GM18873 (cell line): ENCODE results near the gene QTRT2.

Experiments
- ATAC-seq: cut with Tn5 transposase; IDR thresholded peaks from one replicate; pipeline ENCODE4 v1.9.1; 2021; ENCODE audit warnings: mild to moderate bottlenecking, moderate library complexity, moderate number of reproducible peaks; ENCODE audit not compliant: unreplicated experiment, low FRiP score

The QTRT2 gene

DNA sequence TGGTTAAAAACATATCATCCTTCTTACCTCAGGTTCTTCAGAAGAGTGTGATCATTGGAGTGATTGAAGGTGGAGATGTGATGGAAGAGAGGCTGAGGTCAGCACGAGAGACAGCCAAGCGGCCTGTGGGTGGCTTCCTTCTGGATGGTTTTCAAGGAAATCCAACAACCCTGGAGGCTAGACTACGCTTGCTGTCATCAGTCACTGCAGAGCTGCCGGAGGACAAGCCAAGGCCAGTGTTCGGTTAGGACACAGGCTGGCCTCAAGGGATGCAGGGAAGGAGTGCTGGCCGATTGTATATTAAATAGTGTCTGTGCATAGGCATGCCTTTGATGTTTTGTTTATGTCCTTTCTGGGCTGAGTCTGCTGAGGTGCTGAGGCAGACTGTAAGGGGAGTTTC is 20.2 kb downstream of the QTRT2 start:
- ATAC-seq: no peak

DNA sequence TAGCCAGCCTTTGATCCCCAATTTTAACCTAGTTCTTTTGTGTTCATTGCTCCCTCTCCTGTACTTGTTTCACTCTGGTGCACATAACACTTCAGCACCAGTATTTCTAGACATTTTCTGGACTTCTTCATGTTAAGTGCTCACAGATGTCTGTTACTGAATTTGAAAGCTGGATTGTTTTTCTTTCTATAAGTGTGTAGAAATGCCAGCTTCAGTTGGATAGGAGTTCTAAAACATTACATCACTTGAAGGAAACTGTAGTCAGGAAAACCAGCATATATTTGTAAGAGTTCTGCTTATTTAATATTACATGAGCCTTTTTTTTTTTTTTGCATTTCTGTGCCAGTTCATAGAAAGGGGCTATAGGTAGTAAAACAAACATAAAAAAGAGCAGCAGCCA is 21.6 kb downstream of the QTRT2 start:
- ATAC-seq: no peak

DNA sequence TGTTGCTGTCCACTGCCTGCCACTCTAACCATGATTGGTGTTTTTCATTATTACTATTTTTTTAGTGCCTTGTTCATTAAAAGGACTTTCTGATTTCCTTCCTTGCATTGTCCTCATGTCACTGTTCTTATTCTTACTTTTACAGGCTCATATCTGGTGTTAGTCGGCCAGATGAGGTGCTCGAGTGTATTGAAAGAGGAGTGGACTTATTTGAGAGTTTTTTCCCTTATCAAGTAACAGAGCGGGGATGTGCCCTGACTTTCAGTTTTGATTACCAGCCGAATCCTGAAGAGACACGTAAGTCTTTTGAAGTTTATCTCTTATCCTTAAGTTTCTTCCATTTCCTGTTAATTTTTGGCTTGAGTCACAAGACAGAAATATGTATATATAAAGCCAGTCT is 23.2 kb downstream of the QTRT2 start:
- ATAC-seq: no peak

DNA sequence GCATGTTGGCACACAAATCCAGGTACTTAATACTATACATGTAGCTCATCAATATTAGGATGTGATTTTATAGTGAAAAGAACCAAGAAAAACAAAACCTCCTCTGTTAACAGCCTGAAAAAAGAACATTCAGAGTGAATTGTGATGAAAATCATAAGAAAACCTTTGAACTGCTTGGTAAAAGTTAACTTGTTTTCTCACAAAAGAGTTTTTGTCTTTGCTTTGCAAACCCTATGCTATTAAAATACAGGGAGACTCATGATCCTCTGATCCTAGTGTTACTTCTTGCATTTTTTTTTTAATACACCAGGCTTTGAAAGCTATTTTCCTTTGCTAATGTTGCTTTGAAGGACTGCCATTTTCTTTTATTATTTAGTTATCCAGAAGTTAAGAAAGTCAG is 23.7 kb downstream of the QTRT2 start:
- ATAC-seq: no peak

DNA sequence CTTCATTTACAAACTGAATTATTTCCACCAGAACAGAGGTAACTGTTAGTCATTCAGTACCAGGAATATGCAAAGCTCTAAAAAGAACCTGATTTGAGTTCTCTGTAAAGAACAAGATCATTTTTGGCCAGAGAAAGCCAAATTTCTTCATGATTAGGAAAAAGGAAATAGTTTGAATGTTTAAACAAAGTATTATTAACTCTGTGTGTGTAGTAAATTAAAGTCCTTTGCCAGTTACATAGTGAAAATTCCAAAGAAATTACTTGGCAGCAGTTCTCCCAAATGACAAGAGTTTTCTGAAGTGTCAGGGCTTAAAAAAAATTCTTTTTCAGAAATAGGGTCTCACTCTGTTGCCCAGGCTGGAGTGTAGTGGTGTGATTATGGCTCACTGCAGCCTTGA is 24.5 kb downstream of the QTRT2 start:
- no peak for ATAC-seq

DNA sequence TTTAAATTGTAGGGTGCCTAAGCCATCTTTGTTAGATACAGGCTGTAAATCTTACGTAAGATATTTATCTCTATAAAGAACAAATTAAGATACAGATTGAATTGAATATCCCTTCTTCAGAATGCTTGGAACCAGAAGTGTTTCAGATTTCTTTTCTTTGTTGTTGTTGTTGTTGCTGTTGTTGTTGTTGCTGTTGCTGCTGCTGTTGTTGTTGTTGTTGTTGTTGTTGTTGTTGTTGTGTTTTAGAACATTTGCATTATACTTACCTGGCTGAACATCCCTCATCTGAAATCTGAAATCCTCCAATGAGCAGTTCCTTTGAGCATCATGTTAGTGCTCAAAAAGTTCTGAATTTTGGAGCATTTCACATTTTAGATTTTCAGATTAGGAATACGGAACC is 26.6 kb downstream of the QTRT2 start:
- no peak for ATAC-seq

DNA sequence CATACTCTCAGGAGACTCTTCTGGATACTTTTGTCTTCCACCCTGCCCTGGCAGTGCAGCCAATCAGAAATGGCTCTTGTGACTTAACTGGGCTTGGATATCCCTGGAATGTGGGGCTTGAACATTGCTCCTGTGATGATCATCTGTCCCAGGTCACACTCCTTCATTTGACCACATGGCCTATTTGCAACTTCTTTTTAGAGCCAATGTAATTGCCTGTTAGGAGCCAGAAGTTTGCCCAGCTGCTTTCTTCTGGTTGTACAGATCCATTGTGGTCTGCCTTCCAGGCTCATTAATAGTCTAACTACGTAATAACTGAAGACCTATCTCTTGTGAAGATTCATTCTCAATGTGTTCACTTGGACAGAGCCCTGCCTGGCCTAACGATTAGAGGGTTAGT is 29.8 kb downstream of the QTRT2 start:
- no peak for ATAC-seq

DNA sequence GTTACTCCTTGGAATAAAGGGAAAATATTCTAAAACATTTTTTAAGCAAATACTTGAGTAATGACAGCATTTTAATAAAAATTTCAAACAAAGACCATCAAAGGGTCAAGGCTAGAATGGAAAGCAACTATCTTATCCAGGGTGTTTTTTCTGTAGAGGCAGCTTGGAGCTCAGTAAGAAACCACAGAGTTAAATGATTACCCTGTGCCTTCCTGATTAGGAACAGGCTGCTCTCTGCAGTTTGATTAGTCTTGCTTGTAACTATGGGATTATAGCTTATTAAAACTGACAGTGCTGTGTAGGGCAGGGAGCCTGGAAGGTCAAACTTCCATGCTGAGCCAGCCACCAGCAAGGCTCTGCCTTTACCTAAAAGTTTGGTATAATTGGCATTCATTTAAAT is 33.1 kb downstream of the QTRT2 start:
- no peak for ATAC-seq

DNA sequence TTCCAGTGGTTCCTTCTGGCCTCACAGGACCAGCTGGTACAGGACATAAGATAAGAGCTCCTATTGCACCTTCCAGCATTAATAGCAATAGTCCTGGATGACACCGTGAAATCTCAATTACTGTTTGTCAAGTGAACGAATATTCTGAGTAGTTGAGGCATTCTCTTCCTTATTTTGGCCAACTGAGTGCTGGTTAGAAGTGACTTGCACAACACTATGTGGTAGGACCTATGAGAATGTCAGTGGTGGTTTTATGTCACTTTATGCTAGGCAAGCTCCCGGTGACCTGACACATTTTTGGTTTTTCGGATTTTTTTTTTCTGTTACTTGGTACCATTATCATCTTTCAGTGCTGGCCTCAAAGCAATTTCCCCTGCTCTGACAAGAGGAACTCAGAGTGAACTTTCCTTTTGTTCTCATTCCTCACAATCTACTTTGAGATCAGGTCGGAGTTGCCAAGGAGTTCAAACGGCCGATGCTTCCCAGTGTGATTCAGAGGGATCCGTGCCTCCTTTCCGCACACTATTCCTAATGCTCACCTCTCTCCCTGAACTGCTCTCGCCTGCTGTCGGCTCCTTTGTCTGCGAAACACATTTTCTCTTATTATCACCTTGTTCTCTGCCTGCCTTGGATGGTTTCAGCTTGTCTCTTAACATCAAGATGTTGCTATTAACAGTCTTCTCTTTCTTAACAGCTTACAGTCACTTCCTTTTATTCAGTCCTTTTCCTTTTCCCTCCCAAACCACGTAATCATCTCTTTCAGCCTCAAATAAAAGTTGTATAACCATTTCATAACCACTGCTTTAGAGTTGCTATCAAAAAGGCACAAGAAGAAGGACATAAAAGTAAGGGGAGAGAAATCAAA is 35.8 kb downstream of the QTRT2 start:
- ATAC-seq: no peak

DNA sequence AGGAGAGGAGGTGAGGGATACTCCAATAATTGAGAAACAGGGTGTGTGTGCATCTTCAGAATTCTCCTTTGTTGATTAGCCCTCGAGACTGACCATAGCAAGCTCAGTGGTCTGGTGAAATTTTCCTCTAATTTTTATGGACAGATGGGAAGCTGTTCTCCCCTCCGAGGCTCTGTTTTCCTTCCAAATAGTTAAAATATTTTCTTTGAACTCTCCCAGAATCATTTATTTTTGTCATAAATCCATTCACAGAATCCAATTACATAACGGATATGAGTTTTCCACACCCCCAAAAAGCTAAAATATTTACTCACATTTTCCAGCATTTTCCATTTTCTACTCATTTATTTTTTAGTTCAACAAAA is 36.5 kb downstream of the QTRT2 start:
- ATAC-seq: no peak

DNA sequence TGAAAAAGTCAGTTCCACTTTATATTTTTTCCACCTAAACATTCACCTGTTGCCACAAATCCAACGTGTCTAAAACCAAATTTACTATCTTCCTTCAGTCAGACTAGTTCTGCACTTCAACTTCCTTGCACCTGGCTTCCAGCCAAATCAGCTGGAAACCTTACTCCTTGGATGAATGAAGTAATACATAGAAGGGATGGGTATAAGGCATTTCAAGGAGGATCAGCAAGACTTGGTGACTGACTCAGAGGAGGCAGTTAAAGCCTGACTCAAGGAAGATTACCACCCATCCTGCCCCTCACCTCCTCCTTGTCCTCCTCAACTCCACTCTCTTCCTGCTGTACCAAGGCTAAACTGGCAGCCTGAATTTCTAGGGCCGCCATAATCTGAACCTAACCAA is 37.1 kb downstream of the QTRT2 start:
- no peak for ATAC-seq

DNA sequence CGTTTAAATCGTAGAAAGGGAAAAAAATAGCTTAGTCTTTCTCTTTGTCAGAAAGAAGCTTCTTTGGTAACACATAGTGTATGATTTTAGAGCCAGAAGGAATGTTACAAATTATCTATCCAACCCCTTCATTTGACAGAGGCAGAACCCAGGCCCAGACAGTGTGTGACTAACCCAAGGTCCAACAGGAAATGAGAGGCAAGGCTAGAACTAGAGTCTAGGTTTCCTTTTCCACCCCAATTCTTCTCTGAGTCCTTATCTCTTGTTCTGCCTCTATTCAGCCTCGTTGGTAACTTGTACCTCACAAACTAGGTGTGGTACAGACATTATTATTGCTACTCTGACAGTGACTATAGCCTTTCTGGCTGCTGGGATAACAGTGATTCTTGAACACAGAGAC is 39.3 kb downstream of the QTRT2 start:
- ATAC-seq: no peak

DNA sequence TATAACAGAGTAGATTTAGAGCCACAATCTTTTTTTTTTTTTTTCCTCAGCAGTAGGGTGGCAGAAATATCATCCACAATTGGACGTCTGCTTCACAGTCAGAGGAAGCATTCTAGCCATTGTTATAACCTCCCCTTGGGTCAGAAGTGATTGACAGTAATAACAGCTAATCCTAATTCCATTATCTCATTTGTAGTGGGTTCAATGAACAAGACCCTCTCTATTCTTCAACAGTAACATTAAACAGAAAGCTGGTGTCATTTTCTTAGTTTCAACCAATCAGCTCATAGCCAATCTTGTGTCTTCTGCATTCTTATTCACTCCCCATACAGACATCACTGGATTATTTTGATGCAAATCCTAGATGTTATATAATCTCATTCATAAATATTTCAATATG is 44.6 kb downstream of the QTRT2 start:
- ATAC-seq: no peak

DNA sequence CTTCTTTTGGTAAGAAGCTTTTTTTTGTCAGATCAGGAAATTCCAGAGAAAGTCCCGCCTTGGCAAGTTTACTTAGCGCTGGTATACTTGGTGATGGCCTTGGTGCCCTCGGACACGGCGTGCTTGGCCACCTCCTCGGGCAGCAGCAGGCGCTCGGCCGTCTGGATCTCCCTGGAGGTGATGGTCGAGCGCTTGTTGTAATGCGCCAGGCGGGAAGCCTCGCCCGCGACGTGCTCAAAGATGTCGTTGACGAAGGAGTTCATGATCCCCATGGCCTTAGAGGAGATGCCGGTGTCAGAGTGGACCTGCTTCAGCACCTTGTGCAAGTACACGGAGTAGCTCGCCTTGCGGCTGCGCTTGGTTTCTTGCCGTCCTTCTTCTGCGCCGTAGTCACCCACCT is 46.6 kb downstream of the QTRT2 start:
- ATAC-seq: no peak

DNA sequence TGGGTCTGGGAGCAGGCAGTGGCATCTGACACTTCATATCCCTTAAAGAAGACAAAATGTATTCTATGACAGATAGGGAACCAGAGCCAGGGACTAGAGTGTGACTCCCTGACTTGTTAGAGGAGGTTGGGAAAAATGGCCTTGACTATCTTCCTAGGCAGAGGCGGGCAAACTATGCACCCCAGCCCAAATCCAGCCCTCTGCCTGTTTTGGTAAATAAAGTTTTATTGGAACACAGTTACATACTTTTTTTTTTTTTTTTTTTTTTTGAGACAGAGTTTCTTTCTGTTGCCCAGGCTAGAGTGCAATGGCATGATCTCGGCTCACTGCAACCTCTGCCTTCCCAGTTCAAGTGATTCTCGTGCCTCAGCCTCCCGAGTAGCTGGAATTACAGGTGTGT is 47.3 kb downstream of the QTRT2 start:
- ATAC-seq: no peak

DNA sequence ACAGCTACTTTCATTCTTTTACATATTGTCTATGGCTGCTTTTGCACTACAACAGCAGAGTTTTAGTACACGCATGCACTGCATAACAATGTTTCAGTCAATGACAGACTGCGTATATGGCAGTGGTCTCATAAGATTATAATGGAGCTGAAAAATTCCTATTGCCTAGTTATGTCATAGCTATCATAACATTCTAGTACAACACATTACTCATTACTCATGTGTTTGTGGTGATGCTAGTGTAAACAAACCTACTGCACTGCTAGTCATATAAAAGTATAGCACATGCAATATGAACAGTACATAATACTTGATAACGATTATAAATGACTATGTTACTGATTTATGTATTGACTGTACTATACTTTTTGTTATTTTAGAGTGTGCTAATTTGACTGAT is 47.9 kb downstream of the QTRT2 start:
- no peak for ATAC-seq

DNA sequence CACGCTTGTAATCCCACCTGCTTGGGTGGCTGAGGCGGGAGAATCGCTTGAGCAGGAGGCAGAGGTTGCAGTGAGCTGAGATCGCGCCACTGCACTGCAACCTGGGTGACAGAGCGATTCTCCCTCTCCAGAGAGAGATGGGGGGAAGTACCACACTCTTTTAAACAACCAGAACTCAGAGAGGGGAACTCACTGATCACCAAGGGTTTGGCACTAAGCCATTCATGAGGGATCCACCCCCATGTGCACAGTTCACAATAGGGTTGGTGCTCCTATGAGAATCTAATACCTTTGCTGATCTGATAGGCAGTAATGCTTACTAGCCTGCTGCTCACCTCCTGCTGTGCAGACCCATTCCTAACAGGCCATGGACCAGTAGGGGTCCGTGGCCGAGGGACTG is 51.6 kb downstream of the QTRT2 start:
- no peak for ATAC-seq

DNA sequence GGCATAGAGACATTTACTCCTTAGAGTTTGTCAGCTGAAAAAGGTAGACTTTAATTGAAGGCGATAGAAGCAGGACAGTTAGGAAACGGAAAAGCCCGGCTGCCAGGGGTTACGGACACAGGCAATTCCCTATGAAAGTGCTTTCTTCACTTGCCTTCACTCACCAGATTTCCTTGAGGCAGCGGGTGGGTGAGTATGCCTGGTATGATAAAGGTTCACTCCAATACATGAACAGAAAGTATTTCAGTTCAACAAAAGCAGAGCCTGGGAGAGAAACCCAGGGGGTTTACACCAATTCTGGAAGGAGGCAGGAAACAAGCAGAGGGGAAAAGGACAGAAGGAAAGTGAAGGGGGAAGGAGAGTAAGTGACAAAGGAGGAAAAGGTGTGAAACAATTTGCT is 53.9 kb downstream of the QTRT2 start:
- ATAC-seq: no peak

DNA sequence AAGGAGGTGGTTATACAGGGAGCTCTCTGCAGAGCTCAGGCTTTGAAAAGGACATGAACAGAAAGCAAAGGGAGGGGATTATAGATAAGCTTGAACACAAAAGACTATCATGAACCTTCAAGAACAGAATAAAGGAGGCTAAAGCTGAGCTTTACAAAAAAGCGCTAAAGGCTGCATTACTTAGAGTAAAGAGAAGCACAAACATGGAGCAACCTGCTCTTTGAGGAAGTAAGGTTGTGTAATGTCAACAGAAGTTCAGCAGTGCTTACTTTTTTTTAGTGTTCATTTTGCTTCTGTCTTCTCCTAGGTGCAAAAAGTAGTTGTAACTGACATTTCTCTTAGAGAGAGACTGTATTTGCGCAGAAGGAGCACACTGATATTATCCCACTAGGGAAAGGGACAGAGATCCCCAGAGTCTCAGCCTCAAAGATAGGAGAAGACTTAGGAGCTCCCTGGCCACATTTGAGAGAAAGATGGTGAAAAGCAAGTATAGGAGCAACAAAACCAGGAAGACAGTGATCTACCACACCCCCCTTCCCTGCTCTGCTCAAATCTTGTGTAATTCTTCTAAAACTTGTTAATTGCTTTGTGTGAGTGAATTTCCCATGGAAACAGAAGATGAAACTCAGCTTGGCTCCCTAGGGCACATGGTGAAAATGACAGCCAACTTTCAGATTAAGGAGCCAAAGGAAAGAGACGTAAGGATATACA is 54.7 kb downstream of the QTRT2 start:
- no peak for ATAC-seq

DNA sequence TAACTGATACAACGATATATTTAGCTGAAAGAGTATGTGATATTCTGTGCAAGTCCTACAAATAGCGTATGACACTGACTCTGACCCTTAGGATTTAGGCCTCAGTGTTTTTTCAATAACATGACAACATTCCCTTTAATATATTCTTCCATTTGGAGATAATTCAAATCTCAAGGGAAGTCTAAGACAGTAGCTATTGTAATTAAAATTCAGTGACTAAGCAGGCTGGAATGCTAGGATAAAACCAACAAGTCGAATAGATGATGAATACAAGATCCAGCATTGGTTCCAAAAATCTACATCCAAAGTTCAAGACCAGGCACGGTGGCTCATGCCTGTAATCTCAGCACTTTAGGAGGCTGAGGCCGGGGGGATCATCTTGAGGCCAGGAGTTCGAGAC is 56.2 kb downstream of the QTRT2 start:
- ATAC-seq: no peak

DNA sequence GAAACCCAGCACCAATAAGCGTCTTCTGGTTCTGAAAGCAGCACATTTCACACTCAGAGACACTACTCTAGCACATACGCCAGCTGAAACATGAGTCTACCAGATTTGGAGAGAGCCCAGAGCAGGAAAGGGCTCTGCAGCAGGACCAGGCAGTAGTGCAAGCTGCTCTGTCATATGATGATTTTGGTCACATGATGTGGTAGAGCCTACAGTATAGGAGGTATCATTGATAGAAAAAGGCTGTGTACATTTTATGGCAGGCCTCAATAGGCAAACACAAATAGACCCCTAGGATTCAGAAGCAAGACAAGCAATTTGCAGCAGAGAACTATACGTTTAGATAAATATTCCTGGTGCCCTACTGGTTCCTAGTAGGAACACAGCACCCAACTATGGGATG is 58.2 kb downstream of the QTRT2 start:
- ATAC-seq: no peak

DNA sequence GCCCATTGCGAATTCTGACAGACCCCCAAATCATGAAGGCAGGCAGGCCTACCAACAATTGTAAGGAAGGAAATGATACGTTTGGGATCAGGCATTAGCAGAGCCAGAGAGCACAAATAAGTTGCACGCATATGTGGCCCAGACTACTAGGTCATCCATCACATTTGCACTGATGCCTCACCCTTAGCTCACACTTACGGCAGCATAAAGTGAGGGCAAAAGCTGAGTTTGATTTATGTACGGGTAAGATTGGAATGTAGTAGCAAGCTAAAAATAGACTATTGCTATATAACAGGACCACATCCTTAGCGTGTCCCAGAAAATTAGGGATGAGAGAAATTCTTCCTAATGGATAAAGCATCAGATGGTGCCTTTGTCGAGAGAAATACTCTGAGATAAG is 58.6 kb downstream of the QTRT2 start:
- no peak for ATAC-seq
